ENCODE measurements around the gene NFIX. TPM values are rescaled to one million over a fixed set of nuclear protein-coding genes. Genes with fewer than 3 reads are reported as not detected.
A peak's percentile ranks its signal among the peaks of the same experiment; 100 is the strongest.

Gene NFIX
- total and polyA plus RNA-seq, 2 donors from 2014 or later = 4.3 to 65.0 TPM

- H3K36me3 ChIP-seq (ENCODE audit: control insufficient read depth in 2 of 3, insufficient read depth in 3 of 3, low read length in 3 of 3) = peaks cover 0 to 2% (median 0%) of the 10 kb centered on the region in 3 donors
- no peak overlapping the region for H3K27ac ChIP-seq (ENCODE audit: low read depth in 2 of 2, low read length in 2 of 2)
- H3K9me3 ChIP-seq (ENCODE audit: control insufficient read depth in 2 of 3, insufficient read depth in 1 of 3, low read length in 3 of 3) = no peaks in the 10 kb centered on the region
- H3K4me1 ChIP-seq (ENCODE audit: control insufficient read depth in 2 of 3, insufficient read depth in 2 of 3, low read depth in 1 of 3, low read length in 3 of 3) = peaks cover 0 to 10% (median 7%) of the 10 kb centered on the region in 3 donors
- TF ChIP-seq, protein P1, sequence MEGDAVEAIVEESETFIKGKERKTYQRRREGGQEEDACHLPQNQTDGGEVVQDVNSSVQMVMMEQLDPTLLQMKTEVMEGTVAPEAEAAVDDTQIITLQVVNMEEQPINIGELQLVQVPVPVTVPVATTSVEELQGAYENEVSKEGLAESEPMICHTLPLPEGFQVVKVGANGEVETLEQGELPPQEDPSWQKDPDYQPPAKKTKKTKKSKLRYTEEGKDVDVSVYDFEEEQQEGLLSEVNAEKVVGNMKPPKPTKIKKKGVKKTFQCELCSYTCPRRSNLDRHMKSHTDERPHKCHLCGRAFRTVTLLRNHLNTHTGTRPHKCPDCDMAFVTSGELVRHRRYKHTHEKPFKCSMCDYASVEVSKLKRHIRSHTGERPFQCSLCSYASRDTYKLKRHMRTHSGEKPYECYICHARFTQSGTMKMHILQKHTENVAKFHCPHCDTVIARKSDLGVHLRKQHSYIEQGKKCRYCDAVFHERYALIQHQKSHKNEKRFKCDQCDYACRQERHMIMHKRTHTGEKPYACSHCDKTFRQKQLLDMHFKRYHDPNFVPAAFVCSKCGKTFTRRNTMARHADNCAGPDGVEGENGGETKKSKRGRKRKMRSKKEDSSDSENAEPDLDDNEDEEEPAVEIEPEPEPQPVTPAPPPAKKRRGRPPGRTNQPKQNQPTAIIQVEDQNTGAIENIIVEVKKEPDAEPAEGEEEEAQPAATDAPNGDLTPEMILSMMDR (IDR thresholded peaks at IDR 0.05; ENCODE audit: borderline replicate concordance, extremely low read depth, insufficient read depth) = no peak
- no peaks in the 10 kb centered on the region for H3K27me3 ChIP-seq (ENCODE audit: control insufficient read depth, insufficient read depth, low read length)
- H3K4me3 ChIP-seq (ENCODE audit: low read length in 3 of 3) = no peak overlapping the region
- intact Hi-C loops (cut with DNase I) = no loop called here
- FAIRE-seq (no peak), DNase-seq (no peak)
- H3K9ac ChIP-seq (ENCODE audit: low read length in 3 of 3) = no peak overlapping the region
Measured at GRCh38 chr19:13112555-13112954, 117.3 kb downstream of the NFIX start.

DNA sequence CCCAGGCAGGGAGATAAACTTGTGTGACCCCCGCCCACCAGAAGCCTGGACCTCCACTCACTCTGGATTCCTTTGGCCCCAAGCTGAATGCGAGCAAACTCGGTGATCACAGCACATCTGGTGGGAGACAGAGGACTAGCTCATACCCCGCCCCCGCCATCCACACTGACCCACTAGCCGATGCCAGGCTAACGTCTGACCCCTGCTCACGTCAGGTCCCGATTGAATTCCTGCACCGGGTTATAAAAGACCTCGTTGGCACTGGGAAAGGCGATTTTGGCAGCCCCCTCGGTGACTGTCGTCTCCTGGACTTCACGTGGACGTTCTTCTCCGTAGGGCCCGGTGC lies 120.6 kb downstream of the NFIX start:
- TF ChIP-seq, protein P1 (IDR thresholded peaks at IDR 0.05; ENCODE audit: borderline replicate concordance, extremely low read depth, insufficient read depth) = no peak

GRCh38 chr19:13116282-13117175 lies 121.3 kb downstream of the NFIX start, which contains the start of gene TRMT1:
Gene TRMT1, minus strand, starts transcription at chr19:13116740. Its CDS starts 341 bp downstream, at chr19:13116399.
- TF ChIP-seq, protein P1 (IDR thresholded peaks at IDR 0.05; ENCODE audit: borderline replicate concordance, extremely low read depth, insufficient read depth) = no peak
- Histone ChIP-seq H3K27ac (ENCODE audit: low read depth in 2 of 2, low read length in 2 of 2) (peak within 1 kb of the TSS; percentile 39 to 67), H3K36me3 (ENCODE audit: control insufficient read depth in 2 of 3, insufficient read depth in 3 of 3, low read length in 3 of 3) (peaks cover 0 to 2% (median 0%) of the 10 kb centered on the region in 3 donors), H3K4me1 (ENCODE audit: control insufficient read depth in 2 of 3, insufficient read depth in 2 of 3, low read depth in 1 of 3, low read length in 3 of 3) (peaks cover 2 to 28% (median 14%) of the 10 kb centered on the region in 3 donors), H3K4me3 (ENCODE audit: low read length in 3 of 3) (peak within 1 kb of the TSS; percentile 91 to 98 (median 93)), H3K27me3 (ENCODE audit: control insufficient read depth, insufficient read depth, low read length) (no peaks in the 10 kb centered on the region), H3K9ac (ENCODE audit: low read length in 3 of 3) (peak within 1 kb of the TSS; percentile 71 to 91 (median 84)), H3K9me3 (ENCODE audit: control insufficient read depth in 2 of 3, insufficient read depth in 1 of 3, low read length in 3 of 3) (no peaks in the 10 kb centered on the region)
- no peak for FAIRE-seq
- intact Hi-C loops (cut with DNase I) = no loop called here
- peak; percentile 94 to 97 (median 95) for DNase-seq

More for the DNA sequence above, 120.6 kb downstream of the NFIX start:
- peak overlapping the region; percentile 64 to 91 (median 84) for H3K9ac ChIP-seq (ENCODE audit: low read length in 3 of 3)
- FAIRE-seq (no peak), DNase-seq (peak in 1 of 5 donors; percentile 50)
- intact Hi-C loops (cut with DNase I) = no loop called here
- no peak overlapping the region for H3K27ac ChIP-seq (ENCODE audit: low read depth in 2 of 2, low read length in 2 of 2)
- H3K27me3 ChIP-seq (ENCODE audit: control insufficient read depth, insufficient read depth, low read length) = no peaks in the 10 kb centered on the region
- H3K36me3 ChIP-seq (ENCODE audit: control insufficient read depth in 2 of 3, insufficient read depth in 3 of 3, low read length in 3 of 3) = peaks cover 0 to 2% (median 0%) of the 10 kb centered on the region in 3 donors
- peaks cover 2 to 28% (median 14%) of the 10 kb centered on the region in 3 donors for H3K4me1 ChIP-seq (ENCODE audit: control insufficient read depth in 2 of 3, insufficient read depth in 2 of 3, low read depth in 1 of 3, low read length in 3 of 3)
- peak overlapping the region; percentile 91 to 98 (median 93) for H3K4me3 ChIP-seq (ENCODE audit: low read length in 3 of 3)
- no peaks in the 10 kb centered on the region for H3K9me3 ChIP-seq (ENCODE audit: control insufficient read depth in 2 of 3, insufficient read depth in 1 of 3, low read length in 3 of 3)
